Subcutaneous adipose tissue (tissue), 4 donors: ENCODE results near the gene HES4. TPM values are rescaled to one million over a fixed set of nuclear protein-coding genes. Genes with fewer than 3 reads are reported as not detected.

Experiments
- total RNA-seq, 4 donors: library from RNA; depleted of rRNA; stranded (reverse); fragments of >200 nt; gene quantifications; one replicate each; pipeline ENCODE4 v1.1.0, GENCODE V29; 2016
- TF ChIP-seq, protein P1 (sequence below): fragments of 450-650 bp; IDR thresholded peaks from one replicate; pipeline ENCODE4 v1.5.1; 2016; ENCODE audit warnings: low read depth, mild to moderate bottlenecking, control low read depth, antibody characterized with exemption, moderate library complexity

The HES4 gene
- total RNA-seq, 4 donors from 2014 or later = 6.4 to 12.8 (median 7.2) TPM

DNA sequence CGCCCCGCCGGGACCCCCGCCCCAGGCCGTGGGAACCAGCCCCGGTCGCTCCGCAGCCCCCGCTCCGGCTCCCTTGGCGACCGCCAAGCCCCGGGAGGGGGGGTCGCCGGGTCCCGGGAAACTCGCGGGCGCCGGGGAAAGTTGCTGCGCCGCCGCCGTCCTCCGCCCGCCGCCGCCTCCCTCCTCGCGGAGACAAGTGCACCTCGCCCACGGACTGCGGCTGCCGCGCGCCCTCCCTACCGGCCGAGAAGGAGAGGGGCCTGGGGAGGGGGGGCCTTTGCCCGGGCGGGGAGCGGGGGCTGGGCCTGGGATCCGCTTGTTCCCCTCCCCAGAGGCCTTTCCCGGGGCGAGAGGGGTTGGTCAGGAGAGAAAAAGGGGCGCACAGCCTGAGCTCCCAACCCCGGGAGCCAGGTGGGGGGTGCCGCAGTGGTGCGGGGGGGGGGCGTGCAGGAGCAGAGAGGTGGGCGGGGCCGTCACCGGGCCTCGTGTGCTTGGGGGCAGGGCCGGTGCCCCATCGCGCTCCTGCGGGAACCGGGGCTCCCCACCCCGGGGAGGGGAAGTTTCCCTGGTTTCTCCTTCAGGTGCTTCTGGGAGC is 20.6 kb upstream of the HES4 start:
- TF ChIP-seq, protein P1, sequence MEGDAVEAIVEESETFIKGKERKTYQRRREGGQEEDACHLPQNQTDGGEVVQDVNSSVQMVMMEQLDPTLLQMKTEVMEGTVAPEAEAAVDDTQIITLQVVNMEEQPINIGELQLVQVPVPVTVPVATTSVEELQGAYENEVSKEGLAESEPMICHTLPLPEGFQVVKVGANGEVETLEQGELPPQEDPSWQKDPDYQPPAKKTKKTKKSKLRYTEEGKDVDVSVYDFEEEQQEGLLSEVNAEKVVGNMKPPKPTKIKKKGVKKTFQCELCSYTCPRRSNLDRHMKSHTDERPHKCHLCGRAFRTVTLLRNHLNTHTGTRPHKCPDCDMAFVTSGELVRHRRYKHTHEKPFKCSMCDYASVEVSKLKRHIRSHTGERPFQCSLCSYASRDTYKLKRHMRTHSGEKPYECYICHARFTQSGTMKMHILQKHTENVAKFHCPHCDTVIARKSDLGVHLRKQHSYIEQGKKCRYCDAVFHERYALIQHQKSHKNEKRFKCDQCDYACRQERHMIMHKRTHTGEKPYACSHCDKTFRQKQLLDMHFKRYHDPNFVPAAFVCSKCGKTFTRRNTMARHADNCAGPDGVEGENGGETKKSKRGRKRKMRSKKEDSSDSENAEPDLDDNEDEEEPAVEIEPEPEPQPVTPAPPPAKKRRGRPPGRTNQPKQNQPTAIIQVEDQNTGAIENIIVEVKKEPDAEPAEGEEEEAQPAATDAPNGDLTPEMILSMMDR = no peak

DNA sequence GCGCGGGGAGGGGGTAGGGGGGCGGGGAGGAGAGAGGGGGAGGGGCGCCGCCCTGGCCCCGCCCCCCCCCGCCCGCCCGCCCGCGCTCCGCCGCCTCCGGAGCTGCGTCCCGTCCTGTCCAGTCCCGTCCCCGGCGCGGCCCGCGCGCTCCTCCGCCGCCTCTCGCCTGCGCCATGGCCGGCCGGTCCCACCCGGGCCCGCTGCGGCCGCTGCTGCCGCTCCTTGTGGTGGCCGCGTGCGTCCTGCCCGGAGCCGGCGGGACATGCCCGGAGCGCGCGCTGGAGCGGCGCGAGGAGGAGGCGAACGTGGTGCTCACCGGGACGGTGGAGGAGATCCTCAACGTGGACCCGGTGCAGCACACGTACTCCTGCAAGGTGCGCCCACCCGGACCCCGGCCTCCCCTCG is 20.1 kb upstream of the HES4 start, which contains the start of gene AGRN:
Gene AGRN (plus strand): TSS at position 121 of the 405 bp plus-strand sequence. CDS start 53 bp downstream, at position 174.
- TF ChIP-seq, protein P1 = no peak

DNA sequence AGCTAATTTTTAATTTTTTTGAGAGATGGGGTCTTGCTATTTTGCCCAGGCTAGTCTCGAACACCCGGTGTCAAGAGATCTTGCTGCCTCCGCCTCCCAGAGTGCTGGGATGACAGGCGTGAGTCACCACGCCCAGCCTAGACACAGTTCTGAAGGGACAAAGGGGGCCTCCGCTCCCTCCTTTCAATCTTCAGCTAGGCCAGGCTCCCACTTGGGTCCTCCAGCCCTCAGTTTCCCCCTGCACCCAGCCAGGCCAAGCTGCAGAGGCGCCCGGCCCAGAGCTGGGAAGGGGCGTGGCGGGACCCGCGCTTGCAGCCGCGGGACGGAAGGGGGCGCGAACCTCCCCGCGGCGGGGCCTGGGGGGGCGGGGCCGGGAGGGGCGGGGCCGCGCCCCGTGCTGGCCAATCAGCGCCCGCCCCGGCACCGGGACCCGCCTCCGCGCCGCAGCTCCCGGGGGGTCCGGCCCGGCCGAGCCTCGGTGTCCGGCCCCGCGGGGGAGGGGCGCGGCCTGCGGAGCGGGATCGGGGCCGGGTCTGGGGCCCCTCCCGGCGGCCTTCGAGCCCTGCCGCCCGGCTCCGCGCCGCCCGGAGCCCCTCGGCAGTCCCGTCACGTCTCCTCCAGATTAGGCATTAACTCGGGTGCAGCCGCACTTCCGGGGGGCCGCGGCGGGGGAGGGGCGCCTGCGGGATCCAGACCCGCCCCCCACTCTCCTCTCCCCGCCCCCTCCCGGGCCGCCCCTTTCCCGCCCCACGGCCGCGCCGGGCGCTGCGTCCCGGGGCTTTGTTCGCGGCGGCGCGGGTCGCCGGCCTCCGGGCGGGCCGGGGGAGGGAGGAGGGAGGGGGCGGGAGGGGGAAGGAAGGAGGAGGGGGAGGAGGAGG is 19.5 kb upstream of the HES4 start:
- TF ChIP-seq, protein P1 = no peak

DNA sequence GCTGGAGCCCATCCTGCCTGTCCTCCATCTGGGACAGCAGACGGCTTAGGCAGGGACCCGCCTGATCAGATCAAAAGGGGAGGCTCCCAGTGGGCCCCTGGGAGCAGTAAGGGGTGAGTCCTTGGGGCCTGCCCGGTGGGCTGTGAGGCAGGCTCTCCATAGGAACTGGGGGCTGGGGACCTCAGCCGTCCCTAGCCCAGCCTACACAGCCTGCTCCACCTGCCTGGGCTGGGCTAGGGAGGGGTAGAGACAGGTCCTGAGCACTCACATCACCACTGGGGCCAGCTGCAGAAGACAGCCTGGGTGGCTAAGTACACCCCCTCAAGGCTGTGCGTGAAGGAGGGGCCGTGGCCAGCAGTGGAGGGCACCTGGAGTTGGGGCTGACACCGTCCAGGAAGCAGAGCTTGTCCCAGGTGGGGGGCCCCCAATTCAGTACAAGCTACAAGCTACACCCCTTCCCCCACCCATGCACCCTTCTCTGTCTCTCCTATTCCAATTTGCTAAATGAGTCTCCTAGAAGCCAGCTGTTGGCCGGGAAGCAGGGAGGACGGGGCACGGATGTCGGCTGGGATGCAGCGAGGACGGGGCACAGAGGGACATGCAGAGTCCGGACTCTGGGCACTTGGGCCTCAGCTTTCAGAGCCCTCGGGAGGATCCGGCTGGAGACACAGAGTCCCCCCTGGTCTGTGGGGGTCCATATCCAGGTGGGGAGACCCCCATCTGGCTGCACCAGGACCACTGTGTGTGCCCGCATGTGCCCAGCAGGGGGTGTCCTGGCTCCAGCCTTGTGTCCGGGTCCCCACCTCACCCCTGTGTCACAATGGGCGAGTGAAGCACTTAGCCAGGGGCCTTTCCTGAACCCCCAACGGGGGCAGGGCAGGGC is 15.1 kb upstream of the HES4 start:
- TF ChIP-seq, protein P1 = no peak

DNA sequence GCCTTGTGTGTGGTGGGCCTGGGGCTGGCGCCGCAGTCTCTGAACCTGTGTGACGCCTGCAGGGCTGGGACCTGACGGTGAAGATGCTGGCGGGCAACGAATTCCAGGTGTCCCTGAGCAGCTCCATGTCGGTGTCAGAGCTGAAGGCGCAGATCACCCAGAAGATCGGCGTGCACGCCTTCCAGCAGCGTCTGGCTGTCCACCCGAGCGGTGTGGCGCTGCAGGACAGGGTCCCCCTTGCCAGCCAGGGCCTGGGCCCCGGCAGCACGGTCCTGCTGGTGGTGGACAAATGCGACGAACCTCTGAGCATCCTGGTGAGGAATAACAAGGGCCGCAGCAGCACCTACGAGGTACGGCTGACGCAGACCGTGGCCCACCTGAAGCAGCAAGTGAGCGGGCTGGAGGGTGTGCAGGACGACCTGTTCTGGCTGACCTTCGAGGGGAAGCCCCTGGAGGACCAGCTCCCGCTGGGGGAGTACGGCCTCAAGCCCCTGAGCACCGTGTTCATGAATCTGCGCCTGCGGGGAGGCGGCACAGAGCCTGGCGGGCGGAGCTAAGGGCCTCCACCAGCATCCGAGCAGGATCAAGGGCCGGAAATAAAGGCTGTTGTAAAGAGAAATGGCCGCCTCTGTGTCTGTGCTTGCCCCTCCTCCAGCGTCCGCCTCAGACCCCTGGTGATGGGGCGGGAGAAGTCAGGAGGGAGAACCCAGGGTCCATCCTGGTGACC is 14.2 kb upstream of the HES4 start:
- TF ChIP-seq, protein P1 = no peak

GRCh38 chr1:1013105-1013921 is 13.4 kb upstream of the HES4 start, which contains the start of gene ISG15:
ISG15 (plus strand) TSS chr1:1013497; CDS start chr1:1013574, 77 bp downstream.
- TF ChIP-seq, protein P1 = no peak
